ENCODE data around the gene GRIN3B.

The GRIN3B gene

GRCh38 chr19:1026783-1027649, 26.8 kb downstream of the GRIN3B start:
- no peaks in the 10 kb centered on the region for H3K27me3 ChIP-seq (ENCODE audit: insufficient read depth, poor library complexity, severe bottlenecking)
- TF ChIP-seq POLR2AphosphoS5 (IDR thresholded peaks at IDR 0.05; ENCODE audit: low read depth) (no peak; the same call in 1 of the 2 replicates), GABPA (IDR thresholded peaks at IDR 0.05; ENCODE audit: low read depth) (no peak), SPI1 (IDR thresholded peaks at IDR 0.05; ENCODE audit: borderline replicate concordance, low read depth) (peak; percentile 91), REST (IDR thresholded peaks at IDR 0.05; ENCODE audit: insufficient replicate concordance, low read depth) (no peak)
- H3K27ac ChIP-seq (replicated peaks), result peak overlapping the region; percentile 96
- H3K4me3 ChIP-seq (replicated peaks; ENCODE audit: insufficient read depth, low read length), result peak overlapping the region; percentile 75
- peak in 1 of 2 experiments; percentile 55 for DNase-seq (ENCODE audit: low read depth in 1 of 2, low spot score in 1 of 2)

DNA sequence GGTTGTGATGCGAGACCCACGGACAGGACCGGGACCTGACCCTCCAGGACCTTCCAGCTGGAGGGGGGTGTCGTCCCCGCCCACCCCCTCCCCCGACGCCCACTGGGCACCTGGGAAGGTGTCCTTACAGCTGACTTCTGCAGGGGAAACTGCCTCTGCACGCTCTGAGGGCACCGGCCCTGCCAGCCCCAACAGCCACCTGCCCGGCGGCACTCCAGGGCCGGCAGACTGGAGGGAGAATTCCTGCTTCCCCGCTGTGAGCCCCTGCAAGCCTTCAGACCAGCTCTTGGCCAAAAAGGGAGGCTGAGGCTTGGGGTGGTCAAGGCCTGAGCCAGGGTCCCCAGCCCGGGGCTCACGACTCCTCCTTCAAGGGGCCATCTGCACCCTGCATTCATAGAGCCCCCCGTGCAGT, 27.4 kb downstream of the GRIN3B start:
- Histone ChIP-seq H3K27ac (replicated peaks) (peak overlapping the region; percentile 96), H3K27me3 (ENCODE audit: insufficient read depth, poor library complexity, severe bottlenecking) (no peaks in the 10 kb centered on the region), H3K4me3 (replicated peaks; ENCODE audit: insufficient read depth, low read length) (peak overlapping the region; percentile 75)
- TF ChIP-seq SPI1 (IDR thresholded peaks at IDR 0.05; ENCODE audit: borderline replicate concordance, low read depth), result no peak
- no peak for TF ChIP-seq CTCF (IDR thresholded peaks at IDR 0.05; ENCODE audit: insufficient read depth, low read length)
- no peak for TF ChIP-seq GABPA (IDR thresholded peaks at IDR 0.05; ENCODE audit: low read depth)
- TF ChIP-seq REST (IDR thresholded peaks at IDR 0.05; ENCODE audit: insufficient replicate concordance, low read depth), result no peak
- TF ChIP-seq POLR2AphosphoS5 (IDR thresholded peaks at IDR 0.05; ENCODE audit: low read depth), result no peak
- DNase-seq (ENCODE audit: low read depth in 1 of 2, low spot score in 1 of 2), result no peak

- Histone ChIP-seq H3K27me3 (ENCODE audit: insufficient read depth, poor library complexity, severe bottlenecking) (no peaks in the 10 kb centered on the region), H3K4me3 (replicated peaks; ENCODE audit: insufficient read depth, low read length) (peak overlapping the region; percentile 75), H3K27ac (replicated peaks) (peak overlapping the region; percentile 96)
- TF ChIP-seq SPI1 (IDR thresholded peaks at IDR 0.05; ENCODE audit: borderline replicate concordance, low read depth) (peak; percentile 17; the same call in 1 of the 2 replicates), GABPA (IDR thresholded peaks at IDR 0.05; ENCODE audit: low read depth) (peak; percentile 60), REST (IDR thresholded peaks at IDR 0.05; ENCODE audit: insufficient replicate concordance, low read depth) (no peak), CTCF (IDR thresholded peaks at IDR 0.05; ENCODE audit: insufficient read depth, low read length) (no peak), POLR2AphosphoS5 (IDR thresholded peaks at IDR 0.05; ENCODE audit: low read depth) (no peak)
- peak; percentile 59 for DNase-seq (ENCODE audit: low read depth in 1 of 2, low spot score in 1 of 2)
Observed at GRCh38 chr19:1028062-1028926, 28.1 kb downstream of the GRIN3B start.
